ENCODE measurements around the gene UNC45B. TPM values are rescaled to one million over a fixed set of nuclear protein-coding genes. Genes with fewer than 3 reads are reported as not detected.

UNC45B gene
- polyA plus RNA-seq, 1 of the 3 experiments (the other 2 are of a cell fraction), result not detected

- Histone ChIP-seq H2AFZ (ENCODE audit: low read depth) (no peak overlapping the region), H3F3A (replicated peaks; ENCODE audit: insufficient read depth) (no peaks in the 10 kb centered on the region), H3K36me3 (replicated peaks in 1 of 2; ENCODE audit: control insufficient read depth in 1 of 2, insufficient read depth in 2 of 2, low read length in 1 of 2) (peaks cover 5 to 30% of the 10 kb centered on the region in 2 experiments), H4K20me1 (ENCODE audit: insufficient read depth) (no peaks in the 10 kb centered on the region), H3K4me3 (ENCODE audit: low read depth in 2 of 2, low read length in 1 of 2) (no peak overlapping the region), H3K9me3 (no peaks in the 10 kb centered on the region), H3K27ac (ENCODE audit: low read depth in 2 of 2, low read length in 1 of 2) (no peak overlapping the region), H3K9me2 (no peaks in the 10 kb centered on the region), H3K4me2 (no peak overlapping the region), H3K27me3 (ENCODE audit: insufficient read depth) (no peaks in the 10 kb centered on the region), H3K79me2 (ENCODE audit: insufficient read depth) (no peaks in the 10 kb centered on the region), H3K9ac (no peak overlapping the region), H3K4me1 (ENCODE audit: control insufficient read depth in 1 of 2, insufficient read depth in 2 of 2, low read depth in 1 of 2, low read length in 1 of 2) (no peaks in the 10 kb centered on the region)
- no peak for TF ChIP-seq YY1 (IDR thresholded peaks at IDR 0.05; ENCODE audit: low read depth)
- TF ChIP-seq TEAD4 (IDR thresholded peaks at IDR 0.05; ENCODE audit: borderline replicate concordance, insufficient read depth), result no peak
- TF ChIP-seq IRF3 (IDR thresholded peaks at IDR 0.05; ENCODE audit: low read depth, low read length), result no peak
- no peak for TF ChIP-seq NFIC (IDR thresholded peaks at IDR 0.05; ENCODE audit: borderline replicate concordance)
- no peak for TF ChIP-seq ZBTB33 (IDR thresholded peaks at IDR 0.05; ENCODE audit: borderline replicate concordance, low read depth)
- TF ChIP-seq TAF1 (IDR thresholded peaks at IDR 0.05; ENCODE audit: borderline replicate concordance, low read depth, low read length), result no peak
- TF ChIP-seq NRF1 (IDR thresholded peaks at IDR 0.05; ENCODE audit: low read depth, low read length), result no peak
- TF ChIP-seq JUND (IDR thresholded peaks at IDR 0.05), result no peak
- TF ChIP-seq CHD2 (IDR thresholded peaks at IDR 0.05; ENCODE audit: low read length, partially characterized antibody), result no peak
- WGBS (ENCODE audit: low lambda C conversion rate), result 100% methylated on average over 2 of the region's 2 CpGs
- ChIA-PET CTCF (interaction anchor here (5.1 kb wide), 1 partner anchor 12 kb away, joined by 22 read pairs; no protein-coding TSS in a partner anchor), POLR2A (no interaction called here)
- DNase-seq, result no peak
These were observed 45.9 kb upstream of the UNC45B start for GRCh38 chr17:35101725-35102124.

GRCh38 chr17:35103271-35103670 lies 44.3 kb upstream of the UNC45B start:
- H3K9me3 ChIP-seq, result no peaks in the 10 kb centered on the region
- H3K79me2 ChIP-seq (ENCODE audit: insufficient read depth), result no peaks in the 10 kb centered on the region
- no peaks in the 10 kb centered on the region for H3K9me2 ChIP-seq
- no peak overlapping the region for H2AFZ ChIP-seq (ENCODE audit: low read depth)
- H3K27ac ChIP-seq (ENCODE audit: low read depth in 2 of 2, low read length in 1 of 2), result no peak overlapping the region
- ChIA-PET CTCF (interaction anchor here (0.9 to 5.1 kb wide), 5 partner anchors 13 to 683 kb away, joined by 3 to 22 read pairs (median 3); partner anchors contain the start of gene RAD51D), POLR2A (no interaction called here)
- no peaks in the 10 kb centered on the region for H3K27me3 ChIP-seq (ENCODE audit: insufficient read depth)
- H4K20me1 ChIP-seq (ENCODE audit: insufficient read depth), result no peaks in the 10 kb centered on the region
- TF ChIP-seq MEF2A (IDR thresholded peaks at IDR 0.05; ENCODE audit: borderline replicate concordance, low read depth) (no peak), RXRA (IDR thresholded peaks at IDR 0.05; ENCODE audit: borderline replicate concordance, low read depth) (no peak), FOSL2 (IDR thresholded peaks at IDR 0.05; ENCODE audit: borderline replicate concordance, low read depth) (no peak), MXI1 (IDR thresholded peaks at IDR 0.05; ENCODE audit: low read depth, low read length) (no peak), ZBTB33 (IDR thresholded peaks at IDR 0.05; ENCODE audit: borderline replicate concordance, low read depth) (no peak), ELF1 (IDR thresholded peaks at IDR 0.05) (no peak), USF2 (IDR thresholded peaks at IDR 0.05; ENCODE audit: borderline replicate concordance, low read depth, low read length) (no peak), RAD21 (IDR thresholded peaks at IDR 0.05; ENCODE audit: low read length) (no peak)
- H3K4me1 ChIP-seq (ENCODE audit: control insufficient read depth in 1 of 2, insufficient read depth in 2 of 2, low read depth in 1 of 2, low read length in 1 of 2), result no peaks in the 10 kb centered on the region
- no peaks in the 10 kb centered on the region for H3F3A ChIP-seq (replicated peaks; ENCODE audit: insufficient read depth)
- H3K9ac ChIP-seq, result no peak overlapping the region
- DNase-seq, result no peak
- H3K4me3 ChIP-seq (ENCODE audit: low read depth in 2 of 2, low read length in 1 of 2), result no peak overlapping the region
- H3K36me3 ChIP-seq (replicated peaks in 1 of 2; ENCODE audit: control insufficient read depth in 1 of 2, insufficient read depth in 2 of 2, low read length in 1 of 2), result peaks cover 5 to 30% of the 10 kb centered on the region in 2 experiments
- WGBS (ENCODE audit: low lambda C conversion rate), result 84% methylated on average over 5 of the region's 5 CpGs
- H3K4me2 ChIP-seq, result no peak overlapping the region
